ENCODE data around the gene DENND1A.

The DENND1A gene

GRCh38 chr9:123390337-123391135 is 539.4 kb downstream of the DENND1A start:
- DNase-seq (ENCODE audit: low read depth), result no peak

GRCh38 chr9:123389698-123390097 is 540.2 kb downstream of the DENND1A start:
- DNase-seq (ENCODE audit: low read depth), result no peak

GRCh38 chr9:123389070-123389469 is 540.9 kb downstream of the DENND1A start:
- DNase-seq (ENCODE audit: low read depth), result no peak

GRCh38 chr9:123387686-123388085 is 542.2 kb downstream of the DENND1A start:
- DNase-seq (ENCODE audit: low read depth), result no peak

- DNase-seq (ENCODE audit: low read depth), result no peak
Measured at GRCh38 chr9:123383512-123384170, 546.3 kb downstream of the DENND1A start.

- no peak for DNase-seq (ENCODE audit: low read depth)
Measured at GRCh38 chr9:123382653-123383511, 547.0 kb downstream of the DENND1A start.

- DNase-seq (ENCODE audit: low read depth), result no peak
Measured at GRCh38 chr9:123380852-123381705, 548.8 kb downstream of the DENND1A start.

GRCh38 chr9:123378956-123379660 is 550.8 kb downstream of the DENND1A start:
- DNase-seq (ENCODE audit: low read depth), result no peak

GRCh38 chr9:123378025-123378424 is 551.9 kb downstream of the DENND1A start:
- DNase-seq (ENCODE audit: low read depth), result no peak

GRCh38 chr9:123377211-123377971 is 552.5 kb downstream of the DENND1A start:
- DNase-seq (ENCODE audit: low read depth), result no peak

- no peak for DNase-seq (ENCODE audit: low read depth)
Measured at GRCh38 chr9:123376218-123377071, 553.5 kb downstream of the DENND1A start.

- DNase-seq (ENCODE audit: low read depth), result no peak
Measured at GRCh38 chr9:123375469-123376132, 554.3 kb downstream of the DENND1A start.

GRCh38 chr9:123373946-123374345 is 556.0 kb downstream of the DENND1A start:
- DNase-seq (ENCODE audit: low read depth), result no peak

- no peak for DNase-seq (ENCODE audit: low read depth)
Measured at GRCh38 chr9:123373447-123373923, 556.4 kb downstream of the DENND1A start.

- no peak for DNase-seq (ENCODE audit: low read depth)
Measured at GRCh38 chr9:123372766-123373446, 557.0 kb downstream of the DENND1A start.

- DNase-seq (ENCODE audit: low read depth), result no peak
Measured at GRCh38 chr9:123371805-123372590, 557.9 kb downstream of the DENND1A start.

GRCh38 chr9:123371228-123371584 is 558.7 kb downstream of the DENND1A start:
- no peak for DNase-seq (ENCODE audit: low read depth)

Data from stimulated activated CD8-positive, alpha-beta memory T cell treated with anti-CD3 and anti-CD28 coated beads, Interleukin-12 subunit alpha, Interleukin-12 subunit beta, amount 100 ng/mL, for 4 hours (primary cell).